Measurements from ENCODE around the gene ZNF697. TPM values are rescaled to one million over a fixed set of nuclear protein-coding genes. Genes with fewer than 3 reads are reported as not detected.

The ZNF697 gene
- 6.1 and 9.4 TPM in 2 replicates for total RNA-seq

DNA sequence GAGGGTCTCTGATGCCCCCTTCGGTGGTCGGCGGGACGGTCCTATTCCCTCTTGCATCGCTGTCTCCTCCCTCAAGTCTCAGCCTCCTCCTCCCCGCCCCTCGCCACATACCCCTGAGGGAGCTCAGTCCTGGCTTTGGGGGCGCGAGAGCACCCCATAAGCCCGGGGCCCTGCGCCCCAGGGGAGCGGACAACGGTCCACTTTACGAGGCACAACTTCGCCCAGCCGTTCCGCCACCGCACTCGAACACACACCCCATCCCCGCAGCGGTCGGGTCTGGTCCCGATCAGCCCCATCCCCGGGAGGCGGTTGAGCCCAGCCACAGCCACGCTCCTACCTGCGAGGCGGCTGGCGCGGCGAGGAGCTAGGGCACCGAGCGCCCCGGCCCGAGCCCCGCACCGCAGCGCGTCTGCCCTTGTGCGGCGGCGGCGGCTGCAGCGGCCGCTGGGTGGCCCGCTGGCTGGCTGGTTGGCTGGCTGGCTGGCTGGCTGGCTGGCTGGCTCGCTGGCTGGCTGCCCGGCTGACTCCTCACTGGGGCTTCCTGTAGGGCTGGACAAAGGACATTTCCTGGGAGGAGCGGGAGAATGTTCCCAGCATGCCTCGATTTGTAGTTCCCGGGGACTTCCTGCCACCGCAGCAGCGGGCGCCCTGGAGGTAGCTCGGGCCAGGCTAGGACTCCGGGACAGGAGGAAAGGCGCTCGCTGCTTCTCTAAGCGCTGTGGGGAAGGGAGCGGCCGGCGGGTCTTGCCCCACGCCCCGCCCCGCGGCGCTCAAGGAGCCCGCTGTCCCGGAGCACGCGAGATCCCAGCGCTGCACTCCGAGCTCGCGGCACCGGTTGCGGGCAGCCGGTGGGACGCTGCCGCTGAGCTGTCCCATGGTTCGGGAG is at the start of gene ZNF697:
Gene ZNF697 (minus strand): TSS at position 533 of the 886 bp plus-strand sequence. CDS start 22,166 bp downstream, outside the sequence.

Other genes starting within 250 kb of the ZNF697 start
- gene HSD3B2, start 233.1 kb downstream of the ZNF697 start, total RNA-seq, result not detected in 2 replicates
- not detected in 2 replicates for gene HSD3B1, start 141.1 kb downstream of the ZNF697 start, total RNA-seq
- 112 and 134 TPM in 2 replicates for gene PHGDH, start 63.7 kb upstream of the ZNF697 start, total RNA-seq
- gene HMGCS2, start 120.6 kb upstream of the ZNF697 start, total RNA-seq, result not detected in 2 replicates
- not detected in 2 replicates for gene REG4, start 163.2 kb upstream of the ZNF697 start, total RNA-seq
- gene ADAM30, start 248.2 kb upstream of the ZNF697 start, total RNA-seq, result not detected in 2 replicates

Measured in articular chondrocyte of knee joint (primary cell).